GM23338 (cell line): ENCODE measurements around the gene GINM1. TPM values are rescaled to one million over a fixed set of nuclear protein-coding genes. Genes with fewer than 3 reads are reported as not detected.

Experiments
- ATAC-seq: fragments of 200-7000 bp; cut with Tn5 transposase; 3 replicates; pipeline ENCODE4 v1.9.1; 2020
- DNase-seq: peaks from one replicate; pipeline ENCODE4 v3.0.0-alpha.2; 2015; ENCODE audit warnings: low spot score
- H2AFZ ChIP-seq: fragments of 200-600 bp; sonication (generic); 2 replicates; pipeline ENCODE4 v1.8.0; 2016; ENCODE audit warnings: antibody characterized with exemption, mild to moderate bottlenecking, moderate library complexity
- H3F3A ChIP-seq: fragments of 200-600 bp; sonication (generic); replicated peaks from 2 replicates; pipeline ENCODE4 v1.8.0; 2017; ENCODE audit warnings: antibody characterized with exemption, mixed run types, low read depth
- H3K27ac ChIP-seq: fragments of 200-600 bp; sonication (generic); 2 replicates; pipeline ENCODE4 v1.6.1; 2016; ENCODE audit warnings: low read depth
- H3K27me3 ChIP-seq: fragments of 200-600 bp; sonication (generic); 2 replicates; pipeline ENCODE4 v1.8.0; 2016; ENCODE audit warnings: mild to moderate bottlenecking, mixed run types, moderate library complexity; ENCODE audit not compliant: insufficient read depth
- H3K36me3 ChIP-seq: fragments of 200-600 bp; sonication (generic); 2 replicates; pipeline ENCODE4 v1.8.0; 2016; ENCODE audit warnings: mild to moderate bottlenecking; ENCODE audit not compliant: insufficient read depth
- H3K4me1 ChIP-seq: fragments of 200-600 bp; sonication (generic); 2 replicates; pipeline ENCODE4 v1.8.0; 2016; ENCODE audit warnings: mild to moderate bottlenecking, moderate library complexity; ENCODE audit not compliant: insufficient read depth
- H3K4me2 ChIP-seq: fragments of 200-600 bp; sonication (generic); 2 replicates; pipeline ENCODE4 v1.7.1; 2017; ENCODE audit warnings: mixed run types
- H3K4me3 ChIP-seq: fragments of 200-600 bp; sonication (generic); 2 replicates; pipeline ENCODE4 v1.6.1; 2016; ENCODE audit warnings: mixed run types
- H3K79me2 ChIP-seq: fragments of 200-600 bp; sonication (generic); replicated peaks from 2 replicates; pipeline ENCODE4 v1.8.0; 2017; ENCODE audit warnings: mild to moderate bottlenecking; ENCODE audit not compliant: insufficient read depth
- H3K9me2 ChIP-seq: fragments of 200-600 bp; sonication (generic); 2 replicates; pipeline ENCODE4 v1.8.0; 2017; ENCODE audit not compliant: insufficient read depth
- H4K20me1 ChIP-seq: fragments of 200-600 bp; sonication (generic); replicated peaks from 2 replicates; pipeline ENCODE4 v1.8.0; 2017; ENCODE audit warnings: mild to moderate bottlenecking; ENCODE audit not compliant: insufficient read depth
- H3K27ac Mint-ChIP-seq: 2 replicates; pipeline ENCODE4 v1.8.0; 2020; ENCODE audit warnings: inconsistent platforms, mild to moderate bottlenecking, moderate library complexity, mixed read lengths
- H3K27me3 Mint-ChIP-seq: 3 replicates; pipeline ENCODE4 v1.8.0; 2022; ENCODE audit warnings: low read depth, mild to moderate bottlenecking, moderate library complexity, mixed read lengths, inconsistent platforms; ENCODE audit not compliant: insufficient read depth, poor library complexity
- H3K36me3 Mint-ChIP-seq: 3 replicates; pipeline ENCODE4 v1.8.0; 2021; ENCODE audit warnings: low read depth, mild to moderate bottlenecking, inconsistent platforms, moderate library complexity, mixed read lengths
- H3K4me1 Mint-ChIP-seq: 3 replicates; pipeline ENCODE4 v1.8.0; 2020; ENCODE audit warnings: mild to moderate bottlenecking, inconsistent platforms, mixed read lengths
- H3K4me3 Mint-ChIP-seq: 3 replicates; pipeline ENCODE4 v1.8.0; 2021; ENCODE audit warnings: moderate library complexity, mild to moderate bottlenecking, inconsistent platforms, mixed read lengths
- H3K9me3 Mint-ChIP-seq: 3 replicates; pipeline ENCODE4 v1.8.0; 2020; ENCODE audit warnings: moderate library complexity, mild to moderate bottlenecking, inconsistent platforms, mixed read lengths
- CREB1 ChIP-seq: fragments of 250-450 bp; sonication (Bioruptor Pico); IDR thresholded peaks from 2 replicates; pipeline ENCODE4 v1.5.0; 2020; ENCODE audit warnings: low read depth, mild to moderate bottlenecking, moderate library complexity
- EZH2 ChIP-seq: fragments of 200-600 bp; sonication (generic); IDR thresholded peaks from one replicate; pipeline ENCODE4 v1.8.0; 2017; ENCODE audit warnings: antibody characterized with exemption, mild to moderate bottlenecking, low read depth; ENCODE audit not compliant: unreplicated experiment
- EZH2phosphoT487 ChIP-seq: fragments of 200-600 bp; sonication (generic); IDR thresholded peaks from one replicate; pipeline ENCODE4 v1.8.1; 2018; ENCODE audit warnings: antibody characterized with exemption; ENCODE audit not compliant: unreplicated experiment
- JUNB ChIP-seq: IDR thresholded peaks from one replicate; pipeline ENCODE4 v1.6.1; 2016; ENCODE audit warnings: antibody characterized with exemption; ENCODE audit not compliant: unreplicated experiment
- NANOG ChIP-seq: IDR thresholded peaks from 2 replicates; pipeline ENCODE4 v1.6.1; 2016; ENCODE audit warnings: antibody characterized with exemption, borderline replicate concordance
- POLR2AphosphoS5 ChIP-seq: IDR thresholded peaks from 2 replicates; pipeline ENCODE4 v1.6.1; 2016; ENCODE audit warnings: antibody characterized with exemption, low read depth
- STAT1 ChIP-seq: IDR thresholded peaks from one replicate; pipeline ENCODE4 v1.6.1; 2016; ENCODE audit warnings: antibody characterized with exemption; ENCODE audit not compliant: unreplicated experiment
- ZNF331 ChIP-seq: fragments of 250-450 bp; sonication (Bioruptor Pico); IDR thresholded peaks from 2 replicates; pipeline ENCODE4 v1.5.0; 2020; ENCODE audit warnings: low read depth, mild to moderate bottlenecking, moderate library complexity
- ZNF462 ChIP-seq: fragments of 250-450 bp; sonication (Bioruptor Pico); IDR thresholded peaks from 2 replicates; pipeline ENCODE4 v1.5.0; 2020; ENCODE audit warnings: mild to moderate bottlenecking, moderate library complexity
- polyA plus RNA-seq: library from polyadenylated mRNA; unstranded; fragments of >200 nt; fragmentation: Nextera tagmentation; extraction: Ambion mirVana; gene quantifications from 2 replicates; pipeline ENCODE4 v1.2.1, GENCODE V29; 2016
- total RNA-seq: library from RNA; depleted of rRNA; stranded (reverse); fragments of >200 nt; shearing (Covaris generic); gene quantifications from 2 replicates; pipeline ENCODE4 v1.2.3, GENCODE V29; 2014
- TF ChIP-seq, protein P1 (sequence below): IDR thresholded peaks from one replicate; pipeline ENCODE4 v1.6.1; 2018; ENCODE audit warnings: antibody characterized with exemption; ENCODE audit not compliant: unreplicated experiment
- TF ChIP-seq, protein P2 (sequence below): IDR thresholded peaks from 2 replicates; pipeline ENCODE4 v1.6.1; 2016; ENCODE audit warnings: antibody characterized with exemption
- TF ChIP-seq, protein P3 (sequence below), 2 experiments: fragments of 200-600 bp in 1 of 2; sonication (generic) in 1 of 2; conservative IDR thresholded peaks; 2 replicates each; pipeline versions ENCODE4 v1.5.1 to v1.6.1; 2016 to 2017; ENCODE audit warnings: antibody characterized with exemption in 2 of 2, low read depth in 2 of 2, mild to moderate bottlenecking in 2 of 2, moderate library complexity in 1 of 2

The GINM1 gene
- total and polyA plus RNA-seq, 2 experiments from 2014 or later = 19.2 to 24.1 TPM

DNA sequence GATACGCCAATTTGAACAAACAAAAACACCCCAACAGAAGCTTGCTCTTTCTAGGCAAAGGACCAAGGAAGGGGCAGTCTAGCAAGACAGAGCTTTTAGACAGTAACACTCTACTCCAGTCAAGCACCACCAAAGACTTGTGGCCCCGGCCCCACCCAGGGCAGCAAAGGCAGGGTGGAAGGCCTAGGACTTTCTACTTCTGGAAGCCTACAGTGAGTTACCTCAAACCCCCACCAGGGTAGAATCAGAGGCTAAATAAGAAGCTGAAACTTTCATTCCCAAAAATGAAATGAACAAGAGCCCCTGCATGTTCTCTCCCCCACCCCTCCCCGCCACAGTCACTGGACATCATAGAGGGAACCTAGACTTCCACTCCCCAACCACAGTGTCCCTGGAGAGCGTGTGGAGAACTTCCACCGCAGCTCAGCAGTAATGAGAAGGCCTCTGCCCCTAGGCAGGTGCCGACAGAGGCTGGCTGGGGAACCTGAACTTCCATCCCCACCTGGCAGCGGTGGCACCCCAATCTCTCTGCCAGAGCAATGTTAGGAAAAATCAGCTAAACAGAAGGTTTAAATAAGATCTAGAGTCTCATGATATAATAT is 42.3 kb downstream of the GINM1 start:
- no peaks in the 10 kb centered on the region for H3K36me3 ChIP-seq
- Mint-ChIP-seq H3K9me3 (peaks cover 7% of the 10 kb centered on the region; the same call in 2 of the 3 replicates), H3K4me1 (no peaks in the 10 kb centered on the region), H3K27ac (no peak overlapping the region), H3K4me3 (no peak overlapping the region), H3K27me3 (no peaks in the 10 kb centered on the region), H3K36me3 (peaks cover 12% of the 10 kb centered on the region)
- H3K79me2 ChIP-seq = no peaks in the 10 kb centered on the region
- H3K9me2 ChIP-seq = no peaks in the 10 kb centered on the region
- no peak overlapping the region for H2AFZ ChIP-seq
- no peaks in the 10 kb centered on the region for H4K20me1 ChIP-seq
- H3K4me1 ChIP-seq = no peaks in the 10 kb centered on the region
- H3K4me2 ChIP-seq = no peak overlapping the region
- no peak for DNase-seq
- no peak overlapping the region for H3K4me3 ChIP-seq
- no peak overlapping the region for H3K27ac ChIP-seq
- H3F3A ChIP-seq = no peaks in the 10 kb centered on the region
- peak; percentile 56 for ATAC-seq
- no peak for TF ChIP-seq NANOG
- TF ChIP-seq STAT1 = no peak
- TF ChIP-seq, protein P1, sequence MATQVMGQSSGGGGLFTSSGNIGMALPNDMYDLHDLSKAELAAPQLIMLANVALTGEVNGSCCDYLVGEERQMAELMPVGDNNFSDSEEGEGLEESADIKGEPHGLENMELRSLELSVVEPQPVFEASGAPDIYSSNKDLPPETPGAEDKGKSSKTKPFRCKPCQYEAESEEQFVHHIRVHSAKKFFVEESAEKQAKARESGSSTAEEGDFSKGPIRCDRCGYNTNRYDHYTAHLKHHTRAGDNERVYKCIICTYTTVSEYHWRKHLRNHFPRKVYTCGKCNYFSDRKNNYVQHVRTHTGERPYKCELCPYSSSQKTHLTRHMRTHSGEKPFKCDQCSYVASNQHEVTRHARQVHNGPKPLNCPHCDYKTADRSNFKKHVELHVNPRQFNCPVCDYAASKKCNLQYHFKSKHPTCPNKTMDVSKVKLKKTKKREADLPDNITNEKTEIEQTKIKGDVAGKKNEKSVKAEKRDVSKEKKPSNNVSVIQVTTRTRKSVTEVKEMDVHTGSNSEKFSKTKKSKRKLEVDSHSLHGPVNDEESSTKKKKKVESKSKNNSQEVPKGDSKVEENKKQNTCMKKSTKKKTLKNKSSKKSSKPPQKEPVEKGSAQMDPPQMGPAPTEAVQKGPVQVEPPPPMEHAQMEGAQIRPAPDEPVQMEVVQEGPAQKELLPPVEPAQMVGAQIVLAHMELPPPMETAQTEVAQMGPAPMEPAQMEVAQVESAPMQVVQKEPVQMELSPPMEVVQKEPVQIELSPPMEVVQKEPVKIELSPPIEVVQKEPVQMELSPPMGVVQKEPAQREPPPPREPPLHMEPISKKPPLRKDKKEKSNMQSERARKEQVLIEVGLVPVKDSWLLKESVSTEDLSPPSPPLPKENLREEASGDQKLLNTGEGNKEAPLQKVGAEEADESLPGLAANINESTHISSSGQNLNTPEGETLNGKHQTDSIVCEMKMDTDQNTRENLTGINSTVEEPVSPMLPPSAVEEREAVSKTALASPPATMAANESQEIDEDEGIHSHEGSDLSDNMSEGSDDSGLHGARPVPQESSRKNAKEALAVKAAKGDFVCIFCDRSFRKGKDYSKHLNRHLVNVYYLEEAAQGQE = no peak
- TF ChIP-seq, protein P2, sequence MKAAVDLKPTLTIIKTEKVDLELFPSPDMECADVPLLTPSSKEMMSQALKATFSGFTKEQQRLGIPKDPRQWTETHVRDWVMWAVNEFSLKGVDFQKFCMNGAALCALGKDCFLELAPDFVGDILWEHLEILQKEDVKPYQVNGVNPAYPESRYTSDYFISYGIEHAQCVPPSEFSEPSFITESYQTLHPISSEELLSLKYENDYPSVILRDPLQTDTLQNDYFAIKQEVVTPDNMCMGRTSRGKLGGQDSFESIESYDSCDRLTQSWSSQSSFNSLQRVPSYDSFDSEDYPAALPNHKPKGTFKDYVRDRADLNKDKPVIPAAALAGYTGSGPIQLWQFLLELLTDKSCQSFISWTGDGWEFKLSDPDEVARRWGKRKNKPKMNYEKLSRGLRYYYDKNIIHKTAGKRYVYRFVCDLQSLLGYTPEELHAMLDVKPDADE = no peak
- no peak for TF ChIP-seq JUNB
- no peak for TF ChIP-seq EZH2phosphoT487
- TF ChIP-seq, protein P3, sequence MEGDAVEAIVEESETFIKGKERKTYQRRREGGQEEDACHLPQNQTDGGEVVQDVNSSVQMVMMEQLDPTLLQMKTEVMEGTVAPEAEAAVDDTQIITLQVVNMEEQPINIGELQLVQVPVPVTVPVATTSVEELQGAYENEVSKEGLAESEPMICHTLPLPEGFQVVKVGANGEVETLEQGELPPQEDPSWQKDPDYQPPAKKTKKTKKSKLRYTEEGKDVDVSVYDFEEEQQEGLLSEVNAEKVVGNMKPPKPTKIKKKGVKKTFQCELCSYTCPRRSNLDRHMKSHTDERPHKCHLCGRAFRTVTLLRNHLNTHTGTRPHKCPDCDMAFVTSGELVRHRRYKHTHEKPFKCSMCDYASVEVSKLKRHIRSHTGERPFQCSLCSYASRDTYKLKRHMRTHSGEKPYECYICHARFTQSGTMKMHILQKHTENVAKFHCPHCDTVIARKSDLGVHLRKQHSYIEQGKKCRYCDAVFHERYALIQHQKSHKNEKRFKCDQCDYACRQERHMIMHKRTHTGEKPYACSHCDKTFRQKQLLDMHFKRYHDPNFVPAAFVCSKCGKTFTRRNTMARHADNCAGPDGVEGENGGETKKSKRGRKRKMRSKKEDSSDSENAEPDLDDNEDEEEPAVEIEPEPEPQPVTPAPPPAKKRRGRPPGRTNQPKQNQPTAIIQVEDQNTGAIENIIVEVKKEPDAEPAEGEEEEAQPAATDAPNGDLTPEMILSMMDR (conservative IDR thresholded peaks at IDR 0.05; ENCODE audit: low read depth in 2 of 2) = no peak
- TF ChIP-seq ZNF462 (CRISPR knock-in tag) = no peak
- TF ChIP-seq POLR2AphosphoS5 = no peak
- TF ChIP-seq CREB1 (CRISPR knock-in tag) = no peak
- no peak for TF ChIP-seq ZNF331 (CRISPR knock-in tag)
- no peak for TF ChIP-seq EZH2
- H3K27me3 ChIP-seq = no peaks in the 10 kb centered on the region
